Neural cell (in vitro differentiated cells): ENCODE data around the gene SOX9. TPM values are rescaled to one million over a fixed set of nuclear protein-coding genes. Genes with fewer than 3 reads are reported as not detected.

Experiments
- H2AFZ ChIP-seq: fragments of 200-600, 300-800 bp; sonication (generic), shearing (Covaris generic); 2 replicates; pipeline ENCODE4 v1.6.0; 2014; ENCODE audit warnings: low read depth, mild to moderate bottlenecking, antibody characterized with exemption, low read length, moderate library complexity
- H3F3A ChIP-seq: fragments of 200-600 bp; shearing (Covaris generic); 2 replicates; pipeline ENCODE4 v1.6.1; 2016; ENCODE audit warnings: mild to moderate bottlenecking, moderate library complexity, mixed read lengths, antibody characterized with exemption, low read length; ENCODE audit not compliant: insufficient read depth, poor library complexity, severe bottlenecking
- H3K27ac ChIP-seq: fragments of 200-600, 300-800 bp; sonication (generic), shearing (Covaris generic); 2 replicates; pipeline ENCODE4 v1.5.1; 2014; ENCODE audit warnings: mild to moderate bottlenecking, low read length, moderate library complexity
- H3K27me3 ChIP-seq: fragments of 300-800, 200-600 bp; sonication (generic), shearing (Covaris generic); 2 replicates; pipeline ENCODE4 v1.6.0; 2014; ENCODE audit warnings: mild to moderate bottlenecking, low read depth, low read length, moderate library complexity; ENCODE audit not compliant: insufficient read depth
- H3K36me3 ChIP-seq: fragments of 300-800, 200-600 bp; sonication (generic), shearing (Covaris generic); 2 replicates; pipeline ENCODE4 v1.5.1; 2014; ENCODE audit warnings: mild to moderate bottlenecking, antibody characterized with exemption, low read length, moderate library complexity; ENCODE audit not compliant: insufficient read depth
- H3K4me2 ChIP-seq: fragments of 300-800, 200-600 bp; sonication (generic), shearing (Covaris generic); 2 replicates; pipeline ENCODE4 v1.6.0; 2014; ENCODE audit warnings: mild to moderate bottlenecking, low read length
- H3K4me3 ChIP-seq: fragments of 300-800, 200-600 bp; sonication (generic), shearing (Covaris generic); 2 replicates; pipeline ENCODE4 v1.5.1; 2014; ENCODE audit warnings: mild to moderate bottlenecking, low read length, moderate library complexity
- H3K79me2 ChIP-seq: fragments of 200-600 bp; shearing (Covaris generic); replicated peaks from 2 replicates; pipeline ENCODE4 v1.6.0; 2014; ENCODE audit warnings: mild to moderate bottlenecking, low read length, moderate library complexity; ENCODE audit not compliant: insufficient read depth
- H3K9ac ChIP-seq: fragments of 300-800, 200-600 bp; sonication (generic), shearing (Covaris generic); 2 replicates; pipeline ENCODE4 v1.6.1; 2016; ENCODE audit warnings: mild to moderate bottlenecking, low read length, mixed read lengths
- H3K9me2 ChIP-seq: fragments of 200-600 bp; shearing (Covaris generic); 2 replicates; pipeline ENCODE4 v1.6.1; 2016; ENCODE audit warnings: mild to moderate bottlenecking, low read length, mixed read lengths; ENCODE audit not compliant: insufficient read depth
- H3K9me3 ChIP-seq: fragments of 200-600, 300-800 bp; sonication (generic), shearing (Covaris generic); 2 replicates; pipeline ENCODE4 v1.6.1; 2016; ENCODE audit warnings: mild to moderate bottlenecking, mixed run types, low read length, moderate library complexity, mixed read lengths
- H4K20me1 ChIP-seq: fragments of 200-600 bp; shearing (Covaris generic); 2 replicates; pipeline ENCODE4 v1.6.1; 2016; ENCODE audit warnings: mild to moderate bottlenecking, mixed run types; ENCODE audit not compliant: insufficient read depth
- EP300 ChIP-seq: fragments of 450-650 bp; conservative IDR thresholded peaks from 2 replicates; pipeline ENCODE4 v1.6.1; 2014; ENCODE audit warnings: antibody characterized with exemption, mild to moderate bottlenecking, moderate library complexity; ENCODE audit not compliant: poor library complexity, severe bottlenecking
- EZH2 ChIP-seq: fragments of 200-600, 300-800 bp; shearing (Covaris generic), sonication (generic); IDR thresholded peaks from 2 replicates; pipeline ENCODE4 v1.6.1; 2014; ENCODE audit warnings: antibody characterized with exemption, low read length, borderline replicate concordance, mild to moderate bottlenecking; ENCODE audit not compliant: insufficient read depth, poor library complexity, severe bottlenecking
- MXI1 ChIP-seq: fragments of 450-650 bp; conservative IDR thresholded peaks from 2 replicates; pipeline ENCODE4 v1.6.1; 2014; ENCODE audit warnings: antibody characterized with exemption, mild to moderate bottlenecking; ENCODE audit not compliant: poor library complexity, severe bottlenecking
- POLR2AphosphoS5 ChIP-seq: IDR thresholded peaks from 2 replicates; pipeline ENCODE4 v1.6.1; 2012
- RAD21 ChIP-seq: fragments of 450-650 bp; conservative IDR thresholded peaks from 2 replicates; pipeline ENCODE4 v1.6.1; 2014; ENCODE audit warnings: antibody characterized with exemption, mild to moderate bottlenecking, moderate library complexity
- SMC3 ChIP-seq: fragments of 450-650 bp; conservative IDR thresholded peaks from 2 replicates; pipeline ENCODE4 v1.6.1; 2014; ENCODE audit warnings: antibody characterized with exemption, mild to moderate bottlenecking, moderate library complexity; ENCODE audit not compliant: poor library complexity
- TAF1 ChIP-seq: IDR thresholded peaks from 2 replicates; pipeline ENCODE4 v1.6.1; 2012; ENCODE audit warnings: low read depth
- polyA plus RNA-seq: library from polyadenylated mRNA; depleted of rRNA; stranded (reverse); fragments of >200 nt; gene quantifications from 2 replicates; pipeline ENCODE4 v1.2.3, GENCODE V29; 2014
- TF ChIP-seq, protein P1 (sequence below): fragments of 450-650 bp; IDR thresholded peaks from 2 replicates; pipeline ENCODE4 v1.5.1; 2014; ENCODE audit warnings: antibody characterized with exemption, mild to moderate bottlenecking, moderate library complexity; ENCODE audit not compliant: poor library complexity, severe bottlenecking
- TF ChIP-seq, protein P2 (sequence below): IDR thresholded peaks from 2 replicates; pipeline ENCODE4 v1.6.1; 2012; ENCODE audit warnings: borderline replicate concordance

The SOX9 gene
- polyA plus RNA-seq, 1 donor from 2014 or later = 0.68 TPM

DNA sequence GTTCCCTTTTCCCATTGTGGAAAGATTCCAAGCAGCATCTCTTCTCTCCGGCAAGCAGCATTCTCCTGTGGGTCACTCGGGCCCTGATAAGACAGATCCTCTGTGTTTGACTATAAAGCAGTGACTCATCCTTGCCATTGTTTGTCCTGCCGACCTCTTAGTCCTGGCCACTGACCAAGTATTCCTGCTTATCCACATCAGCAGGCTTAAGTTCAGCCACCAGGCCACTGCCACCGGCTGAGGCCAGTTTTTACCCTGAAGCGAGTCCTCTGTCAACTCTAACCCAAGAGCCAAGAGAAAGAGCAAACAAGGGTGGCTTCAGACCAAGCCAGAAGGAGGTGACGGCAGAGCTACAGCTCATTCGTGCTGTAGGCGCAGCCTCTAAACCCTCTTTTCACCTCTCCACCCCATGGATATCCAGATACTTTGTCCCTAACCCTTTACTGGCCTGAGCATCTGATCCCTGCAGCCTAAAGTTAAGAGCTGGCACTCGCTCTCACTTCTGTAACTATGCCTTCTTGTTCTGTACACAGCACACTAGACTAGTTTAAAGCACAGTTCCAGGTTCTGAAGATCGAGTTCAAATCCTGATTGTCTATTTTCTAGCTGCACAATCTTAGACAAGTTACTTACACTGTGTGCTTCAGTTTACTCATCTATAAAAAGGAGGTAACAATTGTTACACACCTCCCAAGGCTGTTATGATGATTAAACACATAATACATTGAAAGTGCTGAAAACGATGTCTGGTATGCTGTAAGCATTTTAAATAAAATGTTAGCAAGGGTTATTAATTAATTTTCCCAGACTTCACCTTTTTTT lies 31.0 kb downstream of the SOX9 start:
- Histone ChIP-seq H3K36me3 (no peaks in the 10 kb centered on the region), H4K20me1 (no peaks in the 10 kb centered on the region), H3K27me3 (no peaks in the 10 kb centered on the region), H3K27ac (no peak overlapping the region), H3K9me3 (no peaks in the 10 kb centered on the region), H2AFZ (no peak overlapping the region), H3K4me3 (no peak overlapping the region), H3K4me2 (no peak overlapping the region), H3K9ac (no peak overlapping the region), H3K9me2 (no peaks in the 10 kb centered on the region), H3F3A (no peaks in the 10 kb centered on the region), H3K79me2 (no peaks in the 10 kb centered on the region)
- TF ChIP-seq POLR2AphosphoS5 = no peak
- TF ChIP-seq EP300 = no peak
- no peak for TF ChIP-seq RAD21
- TF ChIP-seq SMC3 = no peak
- TF ChIP-seq, protein P1, sequence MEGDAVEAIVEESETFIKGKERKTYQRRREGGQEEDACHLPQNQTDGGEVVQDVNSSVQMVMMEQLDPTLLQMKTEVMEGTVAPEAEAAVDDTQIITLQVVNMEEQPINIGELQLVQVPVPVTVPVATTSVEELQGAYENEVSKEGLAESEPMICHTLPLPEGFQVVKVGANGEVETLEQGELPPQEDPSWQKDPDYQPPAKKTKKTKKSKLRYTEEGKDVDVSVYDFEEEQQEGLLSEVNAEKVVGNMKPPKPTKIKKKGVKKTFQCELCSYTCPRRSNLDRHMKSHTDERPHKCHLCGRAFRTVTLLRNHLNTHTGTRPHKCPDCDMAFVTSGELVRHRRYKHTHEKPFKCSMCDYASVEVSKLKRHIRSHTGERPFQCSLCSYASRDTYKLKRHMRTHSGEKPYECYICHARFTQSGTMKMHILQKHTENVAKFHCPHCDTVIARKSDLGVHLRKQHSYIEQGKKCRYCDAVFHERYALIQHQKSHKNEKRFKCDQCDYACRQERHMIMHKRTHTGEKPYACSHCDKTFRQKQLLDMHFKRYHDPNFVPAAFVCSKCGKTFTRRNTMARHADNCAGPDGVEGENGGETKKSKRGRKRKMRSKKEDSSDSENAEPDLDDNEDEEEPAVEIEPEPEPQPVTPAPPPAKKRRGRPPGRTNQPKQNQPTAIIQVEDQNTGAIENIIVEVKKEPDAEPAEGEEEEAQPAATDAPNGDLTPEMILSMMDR = no peak
- TF ChIP-seq, protein P2, sequence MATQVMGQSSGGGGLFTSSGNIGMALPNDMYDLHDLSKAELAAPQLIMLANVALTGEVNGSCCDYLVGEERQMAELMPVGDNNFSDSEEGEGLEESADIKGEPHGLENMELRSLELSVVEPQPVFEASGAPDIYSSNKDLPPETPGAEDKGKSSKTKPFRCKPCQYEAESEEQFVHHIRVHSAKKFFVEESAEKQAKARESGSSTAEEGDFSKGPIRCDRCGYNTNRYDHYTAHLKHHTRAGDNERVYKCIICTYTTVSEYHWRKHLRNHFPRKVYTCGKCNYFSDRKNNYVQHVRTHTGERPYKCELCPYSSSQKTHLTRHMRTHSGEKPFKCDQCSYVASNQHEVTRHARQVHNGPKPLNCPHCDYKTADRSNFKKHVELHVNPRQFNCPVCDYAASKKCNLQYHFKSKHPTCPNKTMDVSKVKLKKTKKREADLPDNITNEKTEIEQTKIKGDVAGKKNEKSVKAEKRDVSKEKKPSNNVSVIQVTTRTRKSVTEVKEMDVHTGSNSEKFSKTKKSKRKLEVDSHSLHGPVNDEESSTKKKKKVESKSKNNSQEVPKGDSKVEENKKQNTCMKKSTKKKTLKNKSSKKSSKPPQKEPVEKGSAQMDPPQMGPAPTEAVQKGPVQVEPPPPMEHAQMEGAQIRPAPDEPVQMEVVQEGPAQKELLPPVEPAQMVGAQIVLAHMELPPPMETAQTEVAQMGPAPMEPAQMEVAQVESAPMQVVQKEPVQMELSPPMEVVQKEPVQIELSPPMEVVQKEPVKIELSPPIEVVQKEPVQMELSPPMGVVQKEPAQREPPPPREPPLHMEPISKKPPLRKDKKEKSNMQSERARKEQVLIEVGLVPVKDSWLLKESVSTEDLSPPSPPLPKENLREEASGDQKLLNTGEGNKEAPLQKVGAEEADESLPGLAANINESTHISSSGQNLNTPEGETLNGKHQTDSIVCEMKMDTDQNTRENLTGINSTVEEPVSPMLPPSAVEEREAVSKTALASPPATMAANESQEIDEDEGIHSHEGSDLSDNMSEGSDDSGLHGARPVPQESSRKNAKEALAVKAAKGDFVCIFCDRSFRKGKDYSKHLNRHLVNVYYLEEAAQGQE = no peak
- TF ChIP-seq TAF1 = no peak
- TF ChIP-seq EZH2 = no peak
- no peak for TF ChIP-seq MXI1

DNA sequence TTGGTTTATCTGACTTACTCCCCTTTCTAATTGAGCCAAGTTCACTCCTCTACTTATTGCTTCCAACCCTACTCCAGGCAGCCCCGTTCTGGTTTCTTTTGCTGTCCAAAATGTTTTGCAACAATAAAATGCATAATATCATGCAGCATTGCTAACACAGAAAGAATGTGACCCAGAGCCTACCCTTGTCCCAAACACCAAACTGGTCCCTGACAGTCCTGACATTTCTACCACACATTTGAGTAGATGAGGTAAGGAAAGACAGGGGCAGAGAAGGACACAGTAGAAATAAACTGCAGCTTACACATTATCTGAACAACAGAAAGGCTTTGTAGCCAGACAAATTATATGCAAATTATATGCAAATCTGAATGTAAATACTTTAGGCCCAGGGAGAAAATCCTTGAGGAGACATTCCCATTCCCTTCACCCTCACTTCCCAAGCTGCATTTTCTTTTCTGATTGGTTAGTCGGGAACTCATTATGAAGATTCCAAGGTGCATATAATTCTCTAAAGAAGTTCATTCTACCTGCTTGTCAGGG lies 31.6 kb downstream of the SOX9 start:
- no peak overlapping the region for H3K4me2 ChIP-seq
- H3F3A ChIP-seq = no peaks in the 10 kb centered on the region
- no peak overlapping the region for H3K9ac ChIP-seq
- H3K79me2 ChIP-seq = no peaks in the 10 kb centered on the region
- H3K4me3 ChIP-seq = no peak overlapping the region
- H2AFZ ChIP-seq = no peak overlapping the region
- H3K36me3 ChIP-seq = no peaks in the 10 kb centered on the region
- H3K9me2 ChIP-seq = no peaks in the 10 kb centered on the region
- H4K20me1 ChIP-seq = no peaks in the 10 kb centered on the region
- no peak overlapping the region for H3K27ac ChIP-seq
- no peaks in the 10 kb centered on the region for H3K9me3 ChIP-seq
- no peak for TF ChIP-seq POLR2AphosphoS5
- no peak for TF ChIP-seq MXI1
- TF ChIP-seq SMC3 = no peak
- no peak for TF ChIP-seq EZH2
- TF ChIP-seq, protein P1 = no peak
- TF ChIP-seq TAF1 = no peak
- TF ChIP-seq, protein P2 = no peak
- TF ChIP-seq RAD21 = no peak
- no peak for TF ChIP-seq EP300
- no peaks in the 10 kb centered on the region for H3K27me3 ChIP-seq
